ENCODE data around the gene ZNF230. TPM values are rescaled to one million over a fixed set of nuclear protein-coding genes. Genes with fewer than 3 reads are reported as not detected.

The ZNF230 gene
- total and polyA plus RNA-seq, 2 of the 8 experiments (the other 6 are each of a cell fraction or from before 2014, with no cell fraction given) = 1.5 to 3.6 TPM

GRCh38 chr19:44042147-44042546 is 39.4 kb downstream of the ZNF230 start:
- Histone ChIP-seq H3K4ac (replicated peaks; ENCODE audit: insufficient read length, low read depth, low read length) (no peak overlapping the region), H3K56ac (replicated peaks; ENCODE audit: insufficient read length, low read depth, low read length) (no peak overlapping the region), H3K14ac (ENCODE audit: insufficient read length) (no peak overlapping the region), H4K20me1 (replicated peaks in 1 of 2; ENCODE audit: control insufficient read depth in 1 of 2, insufficient read depth in 2 of 2, low read length in 2 of 2) (no peaks in the 10 kb centered on the region), H3K79me1 (ENCODE audit: low read depth, low read length) (no peaks in the 10 kb centered on the region), H4K91ac (replicated peaks; ENCODE audit: insufficient read length, low read length) (no peak overlapping the region), H3K18ac (ENCODE audit: extremely low read depth, low read length) (no peak overlapping the region), H3K4me1 (replicated peaks in 1 of 4; ENCODE audit: control insufficient read depth in 3 of 4, insufficient read depth in 4 of 4, low read length in 3 of 4) (no peaks in the 10 kb centered on the region), H4K8ac (ENCODE audit: extremely low read depth, insufficient read depth, low read length) (no peak overlapping the region), H3K36me3 (ENCODE audit: control insufficient read depth in 2 of 4, insufficient read depth in 4 of 4, low read length in 3 of 4) (no peaks in the 10 kb centered on the region), H2BK15ac (ENCODE audit: low read length) (no peak overlapping the region), H3K4me3 (ENCODE audit: extremely low read depth in 1 of 4, insufficient read depth in 2 of 4, low read depth in 3 of 4, low read length in 4 of 4) (no peak overlapping the region), H2AK5ac (ENCODE audit: low read depth, low read length) (no peak overlapping the region), H3K27me3 (replicated peaks in 1 of 4; ENCODE audit: control insufficient read depth in 3 of 4, extremely low read depth in 1 of 4, insufficient read depth in 3 of 4, low read length in 3 of 4) (no peaks in the 10 kb centered on the region), H2BK5ac (ENCODE audit: low read depth, low read length) (no peak overlapping the region), H2BK12ac (ENCODE audit: low read depth, low read length) (no peak overlapping the region), H3K9me3 (ENCODE audit: insufficient read depth in 2 of 2, low read depth in 1 of 2, low read length in 1 of 2) (peaks cover 14 to 18% of the 10 kb centered on the region in 2 experiments), H3K79me2 (ENCODE audit: control insufficient read depth in 1 of 2, insufficient read depth in 2 of 2, low read length in 2 of 2) (no peaks in the 10 kb centered on the region), H2BK20ac (ENCODE audit: low read length) (no peak overlapping the region), H3K27ac (ENCODE audit: low read depth, low read length) (no peak overlapping the region), H2AFZ (ENCODE audit: low read length) (no peak overlapping the region), H4K5ac (ENCODE audit: insufficient read length, low read depth, low read length) (no peak overlapping the region), H3K4me2 (ENCODE audit: insufficient read depth in 1 of 2, low read depth in 2 of 2, low read length in 2 of 2) (no peak overlapping the region), H3K23me2 (ENCODE audit: low read depth, low read length) (no peaks in the 10 kb centered on the region), H2BK120ac (replicated peaks; ENCODE audit: low read depth, low read length) (no peak overlapping the region), H3K23ac (ENCODE audit: insufficient read length) (no peak overlapping the region), H3K9ac (replicated peaks in 1 of 4; ENCODE audit: extremely low read depth in 1 of 4, low read depth in 3 of 4, low read length in 3 of 4) (no peak overlapping the region)
- ChIA-PET CTCF (ENCODE audit: partially characterized antibody) (no interaction called here), POLR2A (ENCODE audit: partially characterized antibody) (no interaction called here)
- FAIRE-seq (no peak), DNase-seq (ENCODE audit: low read depth in 1 of 2, low spot score in 2 of 2) (no peak)
- TF ChIP-seq SIX5 (IDR thresholded peaks at IDR 0.05; ENCODE audit: low read depth, low read length) (no peak), ASH2L (IDR thresholded peaks at IDR 0.05; ENCODE audit: low read length) (no peak), EZH2 (IDR thresholded peaks at IDR 0.05; ENCODE audit: low read depth, low read length, severe bottlenecking) (no peak), HDAC2 (IDR thresholded peaks at IDR 0.05; ENCODE audit: borderline replicate concordance in 1 of 2, low read depth in 2 of 2, low read length in 2 of 2) (no peak), ATF3 (IDR thresholded peaks at IDR 0.05; ENCODE audit: insufficient read depth, low read depth, low read length) (no peak), KDM5A (IDR thresholded peaks at IDR 0.05; ENCODE audit: low read length) (no peak), HDAC6 (IDR thresholded peaks at IDR 0.05; ENCODE audit: low read depth, low read length) (no peak), TAF1 (IDR thresholded peaks at IDR 0.05; ENCODE audit: low read depth, low read length) (no peak), RXRA (IDR thresholded peaks at IDR 0.05; ENCODE audit: insufficient read depth, low read depth, low read length) (no peak), BCL11A (IDR thresholded peaks at IDR 0.05; ENCODE audit: low read depth in 2 of 2, low read length in 2 of 2) (no peak), NANOG (IDR thresholded peaks at IDR 0.05; ENCODE audit: insufficient read depth, low read depth, low read length, poor library complexity, severe bottlenecking) (no peak)
- WGBS, 2 experiments (ENCODE audit: extremely low coverage in 1 of 2, insufficient coverage in 1 of 2, insufficient read length in 1 of 2, insufficient replicate concordance in 2 of 2, low coverage in 1 of 2, low lambda C conversion rate in 2 of 2, missing lambda C conversion rate in 1 of 2) = 84% methylated on average over 2 of the region's 2 CpGs; no CpG with 5 or more reads in 1 of the 2 experiments

Data from H1 (cell line).